MCF 10A (cell line): ENCODE results near the gene PHF21A. TPM values are rescaled to one million over a fixed set of nuclear protein-coding genes. Genes with fewer than 3 reads are reported as not detected.
A peak's percentile ranks its signal among the peaks of the same experiment; 100 is the strongest.

Experiments used
- BruUV-seq: library from RNA; stranded (reverse); fragments of 400-500 nt; replicated peaks from 2 replicates; lab custom pipeline; 2021; lab: Mats Ljungman, UMichigan
- CTCF ChIA-PET: fragments of 300-600 bp; sonication (Branson Sonifier 250); formaldehyde crosslinking; extraction: SDS; loops from one replicate; lab custom pipeline; 2021; ENCODE audit warnings: antibody characterized with exemption, inconsistent platforms; lab: Yijun Ruan, JAX
- POLR2A ChIA-PET: fragments of 300-600, 350-650 bp; sonication (Branson Sonifier 250); formaldehyde crosslinking; extraction: SDS; loops from one replicate; lab custom pipeline; 2020; ENCODE audit warnings: antibody characterized with exemption, inconsistent platforms; lab: Yijun Ruan, JAX
- DNase-seq: peaks from one replicate; pipeline ENCODE4 v3.0.0-alpha.2; 2018; ENCODE audit not compliant: unreplicated experiment
- H3K27ac Mint-ChIP-seq: one replicate; pipeline ENCODE4 v1.8.0; 2022; ENCODE audit warnings: mild to moderate bottlenecking, low read depth, mixed read lengths; ENCODE audit not compliant: unreplicated experiment
- H3K27me3 Mint-ChIP-seq: one replicate; pipeline ENCODE4 v1.8.0; 2022; ENCODE audit warnings: mixed read lengths; ENCODE audit not compliant: insufficient read depth, unreplicated experiment
- H3K36me3 Mint-ChIP-seq: one replicate; pipeline ENCODE4 v1.8.0; 2022; ENCODE audit warnings: mild to moderate bottlenecking, moderate library complexity, mixed read lengths; ENCODE audit not compliant: insufficient read depth, unreplicated experiment
- H3K4me1 Mint-ChIP-seq: one replicate; pipeline ENCODE4 v1.8.0; 2022; ENCODE audit warnings: mixed read lengths; ENCODE audit not compliant: insufficient read depth, unreplicated experiment
- H3K4me3 Mint-ChIP-seq: one replicate; pipeline ENCODE4 v1.8.0; 2022; ENCODE audit warnings: mild to moderate bottlenecking, moderate library complexity, mixed read lengths; ENCODE audit not compliant: unreplicated experiment
- H3K9me3 Mint-ChIP-seq: one replicate; pipeline ENCODE4 v1.8.0; 2022; ENCODE audit warnings: mixed read lengths; ENCODE audit not compliant: unreplicated experiment
- intact Hi-C: fragments of 100-400 bp; cut with micrococcal nuclease; formaldehyde crosslinking; loops from 2 replicates; pipeline ENCODE4 v1.14.1; 2022
- total RNA-seq: library from RNA; stranded (reverse); gene quantifications from 2 replicates; pipeline ENCODE4 v1.2.3, GENCODE V29; 2022
- TF ChIP-seq, protein P1 (sequence below): fragments of 200-600 bp; IDR thresholded peaks from one replicate; pipeline ENCODE4 v1.8.0; 2022; ENCODE audit warnings: antibody characterized with exemption, mild to moderate bottlenecking; ENCODE audit not compliant: unreplicated experiment

The PHF21A gene
- total RNA-seq, 1 experiment from 2014 or later: 37.6 TPM

DNA sequence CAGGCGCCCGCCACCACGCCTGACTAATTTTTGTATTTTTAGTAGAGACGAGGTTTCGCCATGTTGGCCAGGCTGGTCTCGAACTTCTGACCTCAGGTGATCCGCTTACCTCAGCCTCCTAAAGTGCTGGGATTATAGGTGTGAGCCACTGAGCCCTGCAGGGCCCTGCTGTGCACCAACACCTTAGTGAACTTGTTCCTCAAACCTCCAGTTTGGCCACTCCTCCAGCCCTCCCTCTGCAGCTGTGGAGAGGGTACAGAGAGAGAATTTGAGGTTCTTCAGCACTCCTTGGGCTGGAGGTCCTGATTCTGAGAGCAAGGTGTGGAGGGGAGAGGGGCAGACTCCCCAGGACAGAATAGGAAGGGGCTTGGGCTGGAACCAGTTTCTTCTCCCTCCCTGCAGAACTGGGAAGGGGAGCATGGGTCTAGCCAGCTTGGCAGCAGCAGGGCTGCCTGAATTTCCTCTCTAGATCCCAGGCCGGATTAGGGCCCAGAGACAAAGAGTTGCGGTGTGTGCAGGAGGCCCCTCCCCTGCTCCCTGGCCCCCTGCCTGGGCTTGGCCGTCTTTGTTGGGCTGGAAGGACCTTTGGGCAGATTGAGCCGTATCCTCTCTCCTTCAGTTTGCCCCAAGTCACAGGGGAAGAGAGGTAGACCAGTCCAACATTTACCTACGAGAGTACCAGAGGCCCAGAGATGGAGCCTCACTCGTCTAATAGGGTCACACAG is 201.3 kb downstream of the PHF21A start:
- no TSS peak for BruUV-seq
- Mint-ChIP-seq H3K4me1 (peaks cover 9% of the 10 kb centered on the region), H3K4me3 (no peak overlapping the region), H3K27ac (no peak overlapping the region), H3K27me3 (no peaks in the 10 kb centered on the region), H3K36me3 (peaks cover 11% of the 10 kb centered on the region), H3K9me3 (no peaks in the 10 kb centered on the region)
- POLR2A ChIA-PET: no interaction called here
- TF ChIP-seq, protein P1, sequence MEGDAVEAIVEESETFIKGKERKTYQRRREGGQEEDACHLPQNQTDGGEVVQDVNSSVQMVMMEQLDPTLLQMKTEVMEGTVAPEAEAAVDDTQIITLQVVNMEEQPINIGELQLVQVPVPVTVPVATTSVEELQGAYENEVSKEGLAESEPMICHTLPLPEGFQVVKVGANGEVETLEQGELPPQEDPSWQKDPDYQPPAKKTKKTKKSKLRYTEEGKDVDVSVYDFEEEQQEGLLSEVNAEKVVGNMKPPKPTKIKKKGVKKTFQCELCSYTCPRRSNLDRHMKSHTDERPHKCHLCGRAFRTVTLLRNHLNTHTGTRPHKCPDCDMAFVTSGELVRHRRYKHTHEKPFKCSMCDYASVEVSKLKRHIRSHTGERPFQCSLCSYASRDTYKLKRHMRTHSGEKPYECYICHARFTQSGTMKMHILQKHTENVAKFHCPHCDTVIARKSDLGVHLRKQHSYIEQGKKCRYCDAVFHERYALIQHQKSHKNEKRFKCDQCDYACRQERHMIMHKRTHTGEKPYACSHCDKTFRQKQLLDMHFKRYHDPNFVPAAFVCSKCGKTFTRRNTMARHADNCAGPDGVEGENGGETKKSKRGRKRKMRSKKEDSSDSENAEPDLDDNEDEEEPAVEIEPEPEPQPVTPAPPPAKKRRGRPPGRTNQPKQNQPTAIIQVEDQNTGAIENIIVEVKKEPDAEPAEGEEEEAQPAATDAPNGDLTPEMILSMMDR: no peak
- intact Hi-C loops: no loop called here
- no peak for DNase-seq
- CTCF ChIA-PET: no interaction called here

DNA sequence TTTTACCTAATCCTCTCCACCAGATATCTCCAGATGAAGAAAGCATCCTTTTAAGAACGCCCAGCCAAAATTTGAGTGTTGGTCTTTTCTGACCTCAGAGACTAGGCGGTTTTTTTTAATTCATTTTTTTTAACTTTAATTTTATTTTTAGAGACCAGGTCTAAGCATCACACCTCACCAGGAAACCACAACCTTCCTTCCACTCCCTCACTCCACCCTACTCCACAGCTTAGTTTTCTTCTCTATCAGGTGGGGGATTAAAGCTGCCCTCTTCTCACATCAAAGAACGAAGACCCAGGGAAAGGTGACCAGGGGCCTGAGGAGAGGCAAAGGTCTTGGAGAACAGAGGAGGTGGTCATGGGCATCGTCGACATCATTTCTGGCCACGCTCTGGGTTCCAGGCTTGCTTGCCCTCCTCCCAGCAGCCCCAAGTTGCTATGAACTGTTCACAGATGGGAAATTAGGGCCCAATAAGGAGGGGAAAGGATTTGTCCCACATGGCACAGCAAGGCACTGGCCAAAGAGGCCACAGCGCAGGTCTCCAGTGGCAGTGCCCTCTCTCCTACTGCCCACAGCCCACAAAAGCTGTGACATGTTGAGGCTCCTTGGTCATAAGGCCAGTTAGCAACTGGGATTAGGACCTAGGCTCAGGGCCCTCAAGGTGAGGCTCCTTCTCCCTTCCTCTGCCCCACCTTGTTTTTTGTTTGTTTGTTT is 202.1 kb downstream of the PHF21A start:
- H3K27me3 Mint-ChIP-seq: no peaks in the 10 kb centered on the region
- BruUV-seq: no TSS peak
- peak overlapping the region; percentile 92 for H3K4me3 Mint-ChIP-seq
- H3K27ac Mint-ChIP-seq: peak overlapping the region; percentile 95
- DNase-seq: no peak
- intact Hi-C loops: loop anchor here (1.0 kb wide), 1 partner anchor 72 kb away; the partner anchor contains the start of gene CRY2
- POLR2A ChIA-PET: interaction anchor here (1.5 to 2.6 kb wide), 8 partner anchors 8 to 88 kb away, joined by 5 to 23 read pairs (median 6); no protein-coding TSS in a partner anchor
- CTCF ChIA-PET: interaction anchor here (0.6 to 0.9 kb wide), 2 partner anchors 12 to 46 kb away, joined by 3 read pairs; no protein-coding TSS in a partner anchor
- no peaks in the 10 kb centered on the region for H3K9me3 Mint-ChIP-seq
- H3K4me1 Mint-ChIP-seq: peaks cover 5% of the 10 kb centered on the region
- TF ChIP-seq, protein P1: no peak
- peaks cover 11% of the 10 kb centered on the region for H3K36me3 Mint-ChIP-seq

DNA sequence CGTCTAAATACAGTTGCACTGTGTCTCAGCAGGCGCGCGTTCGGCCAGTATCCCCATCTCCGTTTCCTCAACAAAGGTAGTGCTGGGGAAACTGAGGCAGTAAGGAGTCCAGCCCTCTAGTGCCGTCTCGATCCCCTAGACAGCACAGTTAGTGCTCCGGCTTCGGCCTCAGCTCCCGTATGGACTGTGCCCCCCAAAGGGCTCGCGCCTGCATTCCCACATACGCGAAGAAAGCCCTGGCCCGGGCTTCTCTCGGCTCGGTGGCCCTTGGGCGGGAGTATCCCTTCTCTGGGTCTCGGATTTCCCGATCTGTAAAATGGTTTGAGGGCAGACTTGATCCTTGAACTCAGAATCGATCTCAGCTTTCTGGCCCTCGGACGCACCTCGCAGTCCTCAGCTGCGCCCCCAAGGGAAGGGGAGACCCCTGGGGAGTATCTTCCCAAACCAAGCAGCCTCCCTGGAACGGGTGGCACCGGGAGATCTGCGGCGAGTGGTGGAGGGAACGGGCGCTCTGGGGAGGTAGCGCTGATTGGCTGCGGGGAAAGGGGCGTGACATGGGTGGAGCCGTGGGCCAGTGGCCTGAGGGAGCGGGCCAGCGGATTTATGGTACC is 202.8 kb downstream of the PHF21A start:
- Mint-ChIP-seq H3K9me3 (no peaks in the 10 kb centered on the region), H3K4me1 (peaks cover 3% of the 10 kb centered on the region), H3K36me3 (peaks cover 11% of the 10 kb centered on the region), H3K27me3 (no peaks in the 10 kb centered on the region), H3K4me3 (peak overlapping the region; percentile 92), H3K27ac (peak overlapping the region; percentile 95)
- ChIA-PET CTCF (interaction anchor here (0.6 to 0.9 kb wide), 4 partner anchors 12 to 216 kb away, joined by 3 to 4 read pairs (median 3); no protein-coding TSS in a partner anchor), POLR2A (interaction anchor here (0.7 to 2.6 kb wide), 24 partner anchors 9 to 1355 kb away, joined by 3 to 23 read pairs (median 5); partner anchors contain the start of genes CRY2 and SLC35C1)
- DNase-seq: peak; percentile 77
- TF ChIP-seq, protein P1: no peak
- no TSS peak for BruUV-seq
- intact Hi-C loops: loop anchor here (1.0 kb wide), 1 partner anchor 71 kb away; the partner anchor contains the start of gene CRY2
